GM19397 (cell line): ENCODE results near the gene GDF7.

ENCODE experiments used
- ATAC-seq: cut with Tn5 transposase; IDR thresholded peaks from one replicate; pipeline ENCODE4 v1.9.1; 2021; ENCODE audit warnings: mild to moderate bottlenecking, moderate library complexity; ENCODE audit not compliant: unreplicated experiment

The GDF7 gene

DNA sequence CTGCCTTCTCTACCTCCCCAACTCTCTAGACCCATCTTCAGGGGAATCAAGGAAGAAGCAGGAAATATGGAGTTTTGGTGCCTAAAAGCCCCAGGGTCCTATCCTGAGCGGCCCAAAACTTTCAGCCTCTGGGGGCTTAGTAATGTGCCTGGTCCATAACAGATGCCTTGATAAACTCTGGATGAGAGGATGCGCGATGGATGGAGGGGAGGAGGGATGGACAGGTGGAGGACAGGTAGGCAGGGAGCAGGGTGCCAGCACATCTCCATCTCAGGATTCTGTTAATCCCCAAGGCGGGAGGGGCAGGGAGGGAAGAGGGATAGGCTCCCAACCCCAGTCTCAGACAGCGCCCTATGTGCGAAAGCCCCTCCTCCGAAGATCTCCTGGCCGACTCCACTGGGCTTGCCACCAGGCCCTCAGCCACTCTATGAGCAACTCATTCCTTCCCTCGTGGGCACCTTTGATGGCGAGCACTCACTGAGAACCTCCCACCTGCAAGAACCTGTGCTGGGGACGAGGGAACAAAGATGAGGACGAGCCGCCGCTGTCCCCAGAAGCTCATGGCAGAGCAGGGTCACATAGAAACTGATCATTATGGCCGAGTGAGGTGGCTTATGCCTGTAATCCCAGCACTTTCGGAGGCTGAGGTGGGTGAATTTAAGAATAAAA, 39.1 kb upstream of the GDF7 start:
- no peak for ATAC-seq

DNA sequence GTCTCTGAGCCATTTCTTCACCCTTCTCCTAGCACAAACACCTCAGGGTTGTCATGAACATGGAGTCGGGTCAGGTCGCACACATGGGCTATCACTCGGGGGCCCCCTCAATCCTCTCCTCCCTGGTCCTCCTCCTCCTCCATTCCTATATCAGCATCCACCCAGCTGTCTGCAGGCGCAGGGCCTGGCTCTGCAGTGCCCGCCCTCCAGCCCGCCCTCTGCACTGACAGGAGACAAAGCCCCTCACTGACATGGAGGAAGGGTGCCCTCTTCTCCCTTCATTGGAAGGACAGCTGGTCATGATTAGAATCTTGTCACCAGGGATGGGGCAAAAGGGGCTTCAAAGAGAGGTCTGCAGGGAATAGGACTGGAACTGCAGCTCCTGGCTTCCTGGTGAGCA, 37.8 kb upstream of the GDF7 start:
- ATAC-seq, result no peak

DNA sequence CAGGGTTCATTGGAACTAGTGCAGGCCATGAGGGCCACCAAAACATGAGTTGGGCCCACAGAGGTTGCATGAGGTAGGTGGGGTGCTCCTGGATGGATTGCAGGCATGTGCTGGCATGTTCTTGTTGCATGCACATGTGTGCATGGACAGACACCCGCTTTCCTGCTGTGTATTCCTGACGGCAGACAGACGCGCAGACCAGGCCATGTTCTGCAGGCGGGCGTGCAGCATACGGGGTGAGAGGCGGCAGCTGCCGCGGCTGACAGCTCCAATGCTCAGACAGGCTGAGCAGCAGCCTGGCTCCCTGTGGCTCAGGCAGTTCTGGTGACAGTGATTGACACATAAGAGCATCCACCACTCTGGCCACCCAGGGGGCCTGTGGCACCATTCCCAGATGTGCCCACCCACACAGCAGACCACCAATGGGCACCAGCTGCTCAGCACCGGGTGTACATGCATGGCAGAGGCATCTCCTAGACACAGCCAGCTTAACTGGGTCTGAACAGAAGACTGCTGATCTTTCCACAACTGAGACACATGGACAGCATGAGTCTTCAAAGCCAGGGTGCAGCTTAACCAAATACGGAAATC, 37.3 kb upstream of the GDF7 start:
- ATAC-seq, result no peak

DNA sequence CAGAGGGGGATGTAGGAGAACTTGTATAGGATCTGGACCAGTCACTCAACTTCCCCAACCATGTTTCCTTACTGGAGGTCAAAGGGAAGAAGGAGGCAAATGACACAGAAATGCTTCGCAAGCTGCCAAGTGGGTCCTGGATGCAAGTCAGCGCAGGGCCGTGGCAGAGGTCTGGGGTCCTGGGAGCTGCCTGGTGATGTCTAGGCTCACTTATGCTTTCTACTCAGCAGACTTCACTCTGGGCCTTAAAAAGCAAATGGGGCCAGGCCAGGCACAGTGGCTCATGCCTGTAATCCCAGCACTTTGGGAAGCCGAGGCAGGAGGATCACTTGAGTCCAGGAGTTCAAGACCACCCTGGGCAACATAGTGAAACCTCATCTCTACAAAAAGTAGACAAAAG, 36.0 kb upstream of the GDF7 start:
- no peak for ATAC-seq

DNA sequence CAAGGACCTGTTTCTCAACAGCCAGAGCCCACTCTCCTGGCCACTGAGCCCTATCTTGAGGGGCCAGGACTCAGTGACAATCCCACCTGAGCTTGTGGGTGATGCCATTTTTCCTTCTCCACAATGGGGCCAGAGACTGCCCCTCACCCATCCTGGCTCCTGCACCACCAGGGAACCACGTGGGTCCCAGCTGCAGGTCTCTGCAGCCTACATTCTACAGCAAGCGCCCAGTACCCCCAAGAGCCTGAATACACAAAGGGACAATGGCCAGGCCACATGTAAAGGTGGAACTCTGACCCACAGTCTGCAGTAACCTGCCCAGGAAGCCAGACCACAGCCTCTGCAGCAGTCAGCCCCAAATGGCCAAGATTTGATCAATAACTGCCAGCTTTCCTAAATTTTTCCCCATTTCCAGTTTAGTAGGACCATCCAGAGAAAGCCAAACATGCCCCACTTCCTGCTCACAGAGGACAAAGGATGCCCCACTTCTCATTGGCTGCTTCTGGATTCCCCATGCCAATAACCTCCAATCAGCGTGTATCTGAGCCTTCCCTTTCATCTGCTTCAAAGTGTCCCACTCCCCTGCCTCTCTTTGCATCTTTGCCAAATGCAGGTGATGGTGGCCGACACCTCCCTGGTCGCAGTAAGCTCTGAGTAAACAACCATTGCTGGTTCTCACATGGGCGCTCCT, 35.2 kb upstream of the GDF7 start:
- no peak for ATAC-seq

DNA sequence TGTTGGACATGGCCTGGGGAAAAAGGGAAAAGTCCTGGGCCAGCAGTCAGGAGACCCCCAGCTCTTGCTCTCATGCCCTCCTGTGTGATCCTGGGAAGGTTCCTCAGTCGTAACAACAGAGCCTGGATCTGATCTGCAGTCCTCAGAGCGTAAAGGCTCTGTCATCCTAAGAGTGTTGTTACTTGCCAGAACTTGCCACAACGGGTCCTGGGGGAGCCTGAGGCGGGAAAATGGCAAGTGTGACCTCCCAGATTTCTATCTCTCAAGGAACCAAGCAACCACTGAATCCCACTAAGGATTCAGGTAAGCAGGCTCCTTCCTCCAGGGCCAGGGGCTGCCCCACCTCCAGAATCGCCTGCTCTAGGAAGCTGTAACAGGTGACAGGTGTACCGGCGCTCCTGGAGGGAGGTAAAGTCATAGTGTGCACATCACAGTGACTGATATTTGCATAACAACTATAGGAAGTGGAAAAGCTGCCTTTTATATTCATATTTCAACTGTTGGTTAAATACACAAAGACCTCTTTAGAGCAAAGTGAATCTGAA, 34.4 kb upstream of the GDF7 start:
- ATAC-seq, result no peak

DNA sequence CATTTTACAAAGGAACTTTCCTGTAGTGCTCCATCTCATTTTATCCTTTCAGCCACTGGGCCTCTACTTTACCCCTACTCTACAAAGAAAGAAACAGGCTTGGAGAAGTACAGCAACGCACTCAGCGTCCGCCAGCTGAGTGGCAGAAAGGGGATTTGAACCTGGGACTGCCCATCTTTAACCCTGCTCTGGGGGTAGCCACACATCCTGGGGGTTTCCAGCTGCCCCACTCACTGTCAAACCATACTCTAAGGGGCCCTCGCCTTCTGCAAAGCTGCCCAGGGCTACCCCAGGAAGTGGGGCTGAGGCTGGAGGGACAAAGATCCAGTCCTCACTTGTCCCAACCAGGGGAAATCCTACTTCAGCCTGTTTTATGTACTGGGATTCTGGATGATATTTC, 33.9 kb upstream of the GDF7 start:
- no peak for ATAC-seq

DNA sequence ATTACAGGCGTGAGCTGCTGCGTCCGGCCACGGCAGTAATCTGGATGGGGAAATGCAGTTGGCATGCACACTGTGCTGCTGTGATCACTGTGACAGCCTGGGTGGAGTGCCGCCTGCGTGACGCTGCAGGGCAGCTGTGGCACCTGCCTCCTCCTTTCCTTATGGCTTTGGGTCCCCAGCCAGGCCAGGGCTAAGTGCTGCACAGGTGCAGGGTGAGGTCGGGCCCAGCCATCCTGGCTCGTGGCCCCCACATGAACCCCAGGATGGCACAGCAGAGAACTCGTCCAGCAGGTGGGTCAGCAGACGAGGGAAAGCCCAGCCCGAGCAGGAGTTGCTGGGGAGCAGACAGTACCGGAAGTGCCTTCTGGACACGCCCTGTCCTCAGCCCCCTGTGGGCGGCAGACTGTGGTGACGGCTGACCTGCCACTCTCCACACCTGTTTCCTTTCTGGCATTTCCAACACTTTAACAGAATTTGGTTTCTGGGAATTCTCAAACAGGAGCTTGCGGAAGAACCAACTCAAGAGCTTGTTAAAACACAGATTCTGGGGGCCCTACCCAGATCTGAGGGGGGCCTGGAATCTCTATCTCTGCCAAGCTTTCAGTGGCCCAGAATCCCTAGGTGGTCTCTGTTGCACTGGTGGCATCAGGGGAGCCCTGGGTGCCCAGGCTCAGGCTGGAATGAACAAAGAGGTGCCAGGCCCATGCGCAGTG, 33.0 kb upstream of the GDF7 start:
- ATAC-seq, result no peak

DNA sequence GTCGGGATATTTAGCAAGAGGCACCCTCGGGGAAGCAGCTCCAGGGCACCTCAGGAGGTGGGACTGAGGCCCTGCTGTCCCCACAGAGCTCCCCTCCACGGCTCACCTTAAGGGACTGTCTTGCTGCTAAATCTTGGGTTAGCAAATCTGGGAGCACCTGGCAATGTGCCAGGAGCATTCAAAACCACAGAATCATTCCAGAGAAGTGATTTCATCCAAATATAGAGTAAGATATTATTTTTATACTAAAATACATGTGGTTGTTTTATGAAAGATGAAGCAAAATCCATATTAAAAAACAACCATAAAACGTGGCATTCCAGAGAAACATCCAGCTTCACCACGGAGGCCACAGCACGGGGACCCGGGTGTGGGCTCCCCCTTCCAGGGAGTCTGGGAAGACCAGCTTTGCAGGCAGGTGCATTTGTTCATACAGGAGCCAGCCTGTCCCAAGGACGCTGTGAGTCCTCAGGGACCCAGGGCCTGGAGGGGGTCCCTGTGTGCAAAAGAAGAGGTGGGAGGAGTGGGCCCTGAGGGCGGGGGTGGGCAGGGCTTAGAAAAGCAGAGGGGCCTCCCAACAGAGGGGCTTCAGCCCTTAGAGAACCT, 32.3 kb upstream of the GDF7 start:
- ATAC-seq, result no peak

DNA sequence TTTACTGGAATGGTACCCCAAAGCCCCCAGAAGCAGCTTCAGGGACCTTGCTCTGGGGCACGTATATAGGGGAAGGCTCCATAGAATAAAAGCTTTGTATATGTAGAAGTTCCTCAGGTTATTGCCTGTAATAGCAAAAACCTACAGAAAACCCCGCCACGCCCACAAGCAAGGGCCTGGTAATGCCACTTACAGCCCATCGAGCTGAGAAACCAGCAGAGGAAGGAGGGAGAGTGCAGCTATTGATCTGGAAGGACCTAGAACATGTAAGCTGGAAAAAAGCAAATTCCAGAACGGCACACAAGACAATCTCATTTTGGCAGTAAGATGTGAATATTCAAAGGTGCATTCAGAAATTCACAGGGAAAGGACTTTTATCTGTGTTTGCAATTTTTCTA, 31.8 kb upstream of the GDF7 start:
- ATAC-seq, result no peak

DNA sequence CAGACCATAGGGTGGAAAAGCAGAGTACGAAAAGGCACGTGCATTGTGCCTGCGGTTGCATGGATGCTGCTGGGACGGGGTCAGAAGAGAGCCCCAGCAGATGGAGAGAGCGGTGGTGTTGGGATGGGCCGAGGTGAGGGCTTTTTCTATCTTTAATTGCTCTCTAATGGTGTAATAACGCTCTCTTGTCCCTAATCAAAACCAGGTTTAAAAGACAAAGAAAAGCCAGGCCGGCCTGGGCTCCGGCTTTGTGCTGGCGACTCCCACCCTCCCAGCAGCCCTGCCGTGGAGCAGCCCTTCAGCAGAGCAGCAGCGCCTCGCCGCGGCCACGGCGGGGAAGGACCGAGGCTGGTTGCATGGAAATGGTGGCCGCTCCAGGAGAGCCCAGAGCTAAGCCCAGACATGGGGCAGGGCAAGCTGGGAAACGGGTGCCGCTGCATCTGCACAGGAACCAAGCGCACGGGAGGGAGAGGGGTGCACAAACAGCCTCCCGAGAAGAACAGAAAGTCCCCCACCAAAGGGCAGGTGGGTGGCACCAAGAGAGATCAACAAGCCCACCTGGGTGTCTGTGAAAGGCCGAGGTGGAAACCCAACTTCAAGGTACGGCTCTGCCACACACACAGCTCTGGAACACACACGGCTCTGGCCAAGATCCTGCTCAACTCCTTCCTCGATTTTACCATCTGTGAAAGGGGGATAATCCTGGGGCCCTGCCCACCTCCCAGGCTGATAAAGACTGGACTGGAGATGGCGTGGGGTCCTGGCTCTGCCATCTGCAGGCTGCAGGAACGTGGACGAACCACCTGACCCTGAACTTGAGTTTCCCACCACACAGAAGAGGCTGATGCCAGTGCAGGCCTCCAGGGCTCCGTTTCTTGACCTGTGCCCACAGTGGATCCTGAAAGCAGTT, 31.0 kb upstream of the GDF7 start:
- ATAC-seq, result peak; percentile 71

DNA sequence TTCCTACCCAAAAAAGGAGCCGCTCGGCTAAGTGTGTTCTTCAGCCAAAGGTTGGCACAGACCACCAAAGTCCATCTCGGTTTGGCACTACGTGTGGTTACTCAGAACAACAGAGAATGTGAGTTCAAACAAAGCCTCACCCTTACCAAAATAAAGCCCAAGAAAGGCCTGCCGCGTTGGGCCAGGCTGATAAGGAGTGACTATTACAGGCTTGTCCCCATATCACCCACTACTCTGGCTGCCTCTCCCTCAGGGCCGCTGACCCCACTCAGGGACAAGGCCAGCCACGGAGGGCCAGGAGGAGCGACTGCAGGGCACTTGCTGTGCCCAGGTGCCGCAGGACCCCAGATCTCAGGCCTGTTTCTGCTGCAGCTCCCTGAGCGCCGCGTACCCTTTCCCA, 29.8 kb upstream of the GDF7 start:
- ATAC-seq, result no peak

DNA sequence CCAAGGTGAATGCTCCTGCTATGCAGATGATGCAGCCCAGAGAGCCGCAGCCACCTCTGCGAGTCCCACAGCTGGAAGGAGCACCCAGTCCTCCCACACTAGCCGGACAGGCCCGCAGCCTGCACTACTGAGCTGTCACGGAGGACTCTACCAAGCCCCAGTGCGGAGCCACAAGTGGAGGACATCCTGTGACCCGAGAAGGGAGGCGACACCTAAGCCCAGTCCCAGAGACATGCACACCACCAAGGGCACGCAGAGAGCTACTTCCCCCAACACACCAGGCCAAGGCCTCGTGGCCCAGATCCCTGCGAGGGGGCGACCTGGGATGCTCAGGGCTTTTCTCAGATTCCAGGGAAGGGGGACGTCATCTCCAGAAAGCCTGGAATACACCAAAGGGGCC, 28.9 kb upstream of the GDF7 start:
- no peak for ATAC-seq

DNA sequence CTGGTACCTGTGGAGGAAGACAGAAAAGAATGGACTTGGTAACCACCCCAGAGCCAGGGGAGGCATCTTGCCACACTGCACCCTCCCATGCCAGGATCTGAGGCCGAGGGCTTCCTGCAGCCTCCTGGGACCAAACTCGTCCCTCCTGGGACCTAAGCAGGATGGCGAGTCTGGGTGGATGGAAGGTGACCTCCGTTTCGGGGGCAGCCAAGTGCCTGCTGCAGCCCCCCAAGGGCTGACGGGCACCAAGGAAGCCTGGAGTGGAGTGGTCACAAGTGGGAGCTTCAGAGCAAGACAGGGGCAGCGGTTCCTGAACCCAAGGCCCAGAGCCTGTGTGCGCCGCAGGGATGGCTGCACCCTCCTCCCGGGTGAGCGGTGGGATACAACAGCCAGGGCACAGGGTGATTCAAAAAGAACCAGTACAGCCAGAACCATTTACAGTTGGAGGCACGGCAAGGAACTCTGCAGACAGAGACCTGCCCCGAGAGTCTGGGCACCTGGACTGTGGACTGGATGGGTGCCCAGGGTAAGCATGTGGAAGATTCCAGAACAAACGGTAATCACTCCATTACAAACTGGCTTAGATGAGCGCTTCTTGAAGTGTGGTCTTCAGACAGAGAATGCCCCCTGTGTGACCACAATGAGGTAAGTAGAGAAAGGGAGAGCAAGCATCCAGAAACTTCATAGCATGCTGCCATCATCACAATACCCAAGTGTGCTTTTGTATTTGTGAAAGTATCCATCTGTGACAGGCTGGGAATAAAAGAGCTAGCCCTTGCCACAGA, 28.1 kb upstream of the GDF7 start:
- ATAC-seq, result no peak

DNA sequence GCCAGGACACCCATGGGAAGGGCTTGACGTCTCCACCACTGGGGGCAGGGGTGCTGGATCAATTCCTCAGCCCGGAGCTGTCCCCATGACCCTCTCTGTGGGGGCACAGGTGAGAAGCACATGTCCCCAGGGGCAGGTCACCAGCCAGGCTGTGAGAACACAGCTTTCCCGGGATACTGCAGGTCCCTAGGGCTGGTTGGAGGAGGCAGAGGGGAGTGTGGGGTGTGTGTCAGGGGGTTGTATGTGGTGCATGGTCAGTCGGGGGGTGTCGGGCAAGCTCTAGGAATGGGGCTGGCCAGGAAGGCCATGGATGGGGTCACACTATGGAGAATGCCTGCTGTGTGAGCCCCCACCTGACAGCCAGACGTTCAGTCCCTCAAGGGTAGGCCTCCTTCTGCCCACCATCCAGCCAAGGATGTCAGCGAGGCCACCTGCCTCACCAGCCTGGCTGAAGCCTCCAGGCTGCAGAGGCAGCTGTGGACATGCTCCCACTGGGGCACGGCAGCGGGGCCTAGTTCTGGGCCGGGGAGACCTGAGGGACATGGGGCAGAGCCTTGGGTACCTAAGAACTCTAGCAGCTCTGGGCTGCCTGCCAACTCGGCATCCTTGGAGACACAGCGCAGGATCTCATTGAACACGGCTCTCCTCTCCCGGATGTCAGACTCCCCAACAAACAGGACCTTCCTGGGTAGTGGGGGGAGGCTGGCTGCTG, 26.4 kb upstream of the GDF7 start:
- no peak for ATAC-seq

DNA sequence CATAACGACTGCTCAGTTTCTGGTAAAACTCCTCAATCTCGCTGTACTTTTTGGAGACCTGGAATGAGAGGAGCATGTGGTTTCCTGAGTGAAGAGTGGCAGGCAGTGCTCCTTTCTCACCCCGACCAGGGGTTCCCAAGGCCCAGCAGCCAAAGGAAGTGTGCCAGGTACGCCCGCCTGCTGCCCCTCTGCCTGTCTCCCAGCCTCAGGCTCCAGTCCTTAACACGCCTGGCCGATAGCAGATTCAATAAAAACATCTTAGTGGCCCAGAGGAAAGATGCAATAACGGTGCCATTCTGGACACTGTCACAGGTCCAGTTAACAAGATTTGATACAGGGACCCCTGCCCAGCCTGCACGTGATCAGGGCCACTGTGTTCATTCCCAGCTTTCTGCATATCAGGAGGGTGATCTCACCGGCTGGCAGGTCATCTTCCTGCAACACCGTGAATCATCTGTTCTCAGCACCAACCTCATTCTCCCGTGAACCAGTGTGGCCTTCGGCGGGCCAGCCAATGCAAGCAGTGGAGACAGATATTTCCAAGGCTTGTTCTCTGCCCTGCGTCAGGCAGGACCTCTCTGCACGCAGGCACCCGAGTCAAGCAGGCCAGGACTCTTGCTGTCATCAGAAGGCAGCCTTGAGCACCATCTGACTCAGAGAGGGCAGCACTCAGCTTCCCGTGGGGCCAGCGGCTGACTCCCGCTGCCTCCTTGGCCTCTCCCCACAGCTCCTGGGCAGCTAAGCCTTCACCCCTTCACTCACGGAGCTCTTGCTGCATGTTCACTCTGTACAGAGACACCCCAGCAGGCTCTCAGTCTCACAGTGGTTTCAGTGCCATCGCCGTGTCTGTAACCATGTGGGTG, 25.6 kb upstream of the GDF7 start:
- no peak for ATAC-seq

DNA sequence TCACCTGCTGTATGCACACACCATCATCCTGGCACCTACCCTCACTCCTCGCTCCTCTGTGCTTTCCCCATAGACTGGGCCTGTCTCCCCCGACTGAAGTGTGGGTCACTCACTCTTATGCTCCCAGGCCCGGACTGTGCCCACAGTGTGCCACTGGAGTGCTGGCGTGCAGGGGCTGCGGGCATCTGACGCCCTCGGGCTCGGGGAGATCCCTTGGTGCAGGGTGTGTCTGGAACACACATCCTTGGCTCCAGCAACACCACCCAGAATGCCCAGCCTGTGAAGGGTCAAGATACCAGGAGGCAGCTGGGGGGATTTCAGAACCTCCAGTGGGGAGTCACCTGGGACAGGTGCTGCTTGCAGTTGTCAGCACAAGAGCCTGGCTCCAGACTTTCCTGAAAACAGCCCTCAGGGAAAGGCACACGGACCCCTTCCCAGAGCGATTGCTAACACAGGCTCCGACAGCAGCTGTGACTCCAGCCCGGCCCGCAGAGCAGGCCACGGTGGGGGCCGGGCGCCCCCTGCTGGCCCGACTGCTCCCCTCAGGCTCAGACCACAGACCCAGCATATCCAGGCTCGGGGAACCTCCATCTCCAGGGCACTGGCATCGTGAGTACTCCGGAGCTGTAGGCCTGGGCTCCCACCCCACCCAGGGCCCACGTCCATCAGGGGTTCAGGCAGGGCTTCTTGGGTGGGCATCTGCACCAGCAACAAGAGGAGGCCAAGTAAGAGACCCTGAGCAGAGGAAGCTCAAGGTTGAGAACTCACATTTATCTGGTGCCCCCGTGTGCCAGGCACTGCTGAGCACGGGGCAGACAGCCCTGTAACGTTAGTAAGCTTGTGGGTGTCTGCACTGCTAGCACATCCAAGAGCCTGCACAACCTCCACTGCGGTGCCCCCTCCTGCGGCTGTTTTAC, 24.6 kb upstream of the GDF7 start:
- peak; percentile 93 for ATAC-seq
